T follicular helper cell (primary cell): ENCODE data around the gene INAVA.
"Not testable (repeated sequence)": the region's sequence is repeated elsewhere in the genome, so short reads cannot be mapped to it uniquely, and the experiment has no call there.

Experiments
- DNase-seq: peaks from one replicate; pipeline ENCODE4 v3.0.0-alpha.2; 2020; ENCODE audit warnings: low read depth

The INAVA gene

GRCh38 chr1:200899015-200899386 lies 4.3 kb downstream of the INAVA start:
- DNase-seq, result no peak

- DNase-seq, result no peak
Measured at GRCh38 chr1:200899451-200899915, 4.8 kb downstream of the INAVA start.

- no peak for DNase-seq
Measured at GRCh38 chr1:200899954-200900867, 5.5 kb downstream of the INAVA start.

- no peak for DNase-seq
Measured at GRCh38 chr1:200900877-200901276, 6.2 kb downstream of the INAVA start.

- DNase-seq, result no peak
Measured at GRCh38 chr1:200901350-200901749, 6.7 kb downstream of the INAVA start.

- no peak for DNase-seq
Measured at GRCh38 chr1:200901796-200902444, 7.2 kb downstream of the INAVA start.

- DNase-seq, result no peak
Measured at GRCh38 chr1:200903793-200904192, 9.1 kb downstream of the INAVA start.

- no peak for DNase-seq
Measured at GRCh38 chr1:200904772-200905171, 10.1 kb downstream of the INAVA start.

GRCh38 chr1:200905411-200906052 lies 10.8 kb downstream of the INAVA start:
- DNase-seq, result no peak

- no peak for DNase-seq
Measured at GRCh38 chr1:200906491-200906890, 11.8 kb downstream of the INAVA start.

- DNase-seq, result no peak
Measured at GRCh38 chr1:200907611-200908097, 13.0 kb downstream of the INAVA start.

- DNase-seq, result no peak
Measured at GRCh38 chr1:200908191-200908868, 13.6 kb downstream of the INAVA start.

GRCh38 chr1:200909071-200909470 lies 14.4 kb downstream of the INAVA start:
- DNase-seq, result no peak

GRCh38 chr1:200909757-200910239 lies 15.1 kb downstream of the INAVA start:
- DNase-seq, result no peak

GRCh38 chr1:200911361-200911760 lies 16.7 kb downstream of the INAVA start:
- DNase-seq, result no peak

- not testable (repeated sequence) for DNase-seq
Measured at GRCh38 chr1:200911936-200912335, 17.2 kb downstream of the INAVA start.

GRCh38 chr1:200912737-200913407 lies 18.2 kb downstream of the INAVA start:
- DNase-seq, result no peak

GRCh38 chr1:200916152-200916551 lies 21.5 kb downstream of the INAVA start:
- DNase-seq, result no peak

GRCh38 chr1:200916681-200917080 lies 22.0 kb downstream of the INAVA start:
- no peak for DNase-seq

- DNase-seq, result no peak
Measured at GRCh38 chr1:200917291-200917817, 22.7 kb downstream of the INAVA start.

- DNase-seq, result no peak
Measured at GRCh38 chr1:200918006-200918405, 23.3 kb downstream of the INAVA start.
